ENCODE results near the gene RNGTT.
A peak's percentile ranks its signal among the peaks of the same experiment; 100 is the strongest.
"Not testable (repeated sequence)": the region's sequence is repeated elsewhere in the genome, so short reads cannot be mapped to it uniquely, and the experiment has no call there.

RNGTT gene

DNA sequence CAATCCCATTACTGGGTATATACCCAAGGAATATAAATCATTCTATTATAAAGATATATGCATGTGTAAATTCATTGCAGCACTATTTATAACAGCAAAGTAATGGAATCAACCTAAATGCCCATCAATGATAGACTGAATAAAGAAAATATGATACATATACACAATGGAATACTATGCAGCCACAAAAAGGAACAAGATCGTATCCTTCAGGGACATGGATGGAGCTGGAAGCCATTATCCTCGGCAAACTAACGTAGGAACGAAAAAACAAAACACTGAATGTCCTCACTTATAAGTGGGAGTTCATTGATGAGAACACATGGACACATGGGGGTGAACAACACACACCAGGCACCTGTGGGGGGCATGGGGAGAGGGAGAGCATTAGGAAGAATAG lies 156.7 kb downstream of the RNGTT start:
- no peak overlapping the region for H3K4me3 ChIP-seq (ENCODE audit: low read depth, low read length)
- no peak for DNase-seq (ENCODE audit: low read depth)
- TF ChIP-seq, protein P1, sequence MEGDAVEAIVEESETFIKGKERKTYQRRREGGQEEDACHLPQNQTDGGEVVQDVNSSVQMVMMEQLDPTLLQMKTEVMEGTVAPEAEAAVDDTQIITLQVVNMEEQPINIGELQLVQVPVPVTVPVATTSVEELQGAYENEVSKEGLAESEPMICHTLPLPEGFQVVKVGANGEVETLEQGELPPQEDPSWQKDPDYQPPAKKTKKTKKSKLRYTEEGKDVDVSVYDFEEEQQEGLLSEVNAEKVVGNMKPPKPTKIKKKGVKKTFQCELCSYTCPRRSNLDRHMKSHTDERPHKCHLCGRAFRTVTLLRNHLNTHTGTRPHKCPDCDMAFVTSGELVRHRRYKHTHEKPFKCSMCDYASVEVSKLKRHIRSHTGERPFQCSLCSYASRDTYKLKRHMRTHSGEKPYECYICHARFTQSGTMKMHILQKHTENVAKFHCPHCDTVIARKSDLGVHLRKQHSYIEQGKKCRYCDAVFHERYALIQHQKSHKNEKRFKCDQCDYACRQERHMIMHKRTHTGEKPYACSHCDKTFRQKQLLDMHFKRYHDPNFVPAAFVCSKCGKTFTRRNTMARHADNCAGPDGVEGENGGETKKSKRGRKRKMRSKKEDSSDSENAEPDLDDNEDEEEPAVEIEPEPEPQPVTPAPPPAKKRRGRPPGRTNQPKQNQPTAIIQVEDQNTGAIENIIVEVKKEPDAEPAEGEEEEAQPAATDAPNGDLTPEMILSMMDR (IDR thresholded peaks at IDR 0.05; ENCODE audit: control insufficient read depth, extremely low read depth, insufficient read depth) = no peak

DNA sequence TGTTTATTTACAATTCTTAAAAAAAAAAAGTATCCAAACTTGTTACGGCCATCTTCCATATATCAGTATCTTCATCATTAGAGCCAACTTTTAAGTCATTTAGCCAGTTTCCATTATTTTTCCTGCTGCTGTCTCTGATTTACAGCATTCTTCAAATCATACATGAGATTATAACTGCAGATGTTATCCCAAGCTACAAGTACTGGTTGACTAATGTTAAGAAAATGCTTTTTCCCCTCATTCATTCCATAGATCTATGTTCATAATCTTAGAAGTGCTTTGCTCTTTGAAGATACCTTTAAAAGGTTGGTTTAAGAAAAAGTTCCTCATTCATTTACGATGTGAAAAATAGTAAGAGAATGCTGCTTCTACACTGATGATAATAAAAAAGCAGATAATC lies 158.7 kb downstream of the RNGTT start:
- DNase-seq (ENCODE audit: low read depth) = no peak
- H3K4me3 ChIP-seq (ENCODE audit: low read depth, low read length) = no peak overlapping the region
- TF ChIP-seq, protein P1 (IDR thresholded peaks at IDR 0.05; ENCODE audit: control insufficient read depth, extremely low read depth, insufficient read depth) = no peak

DNA sequence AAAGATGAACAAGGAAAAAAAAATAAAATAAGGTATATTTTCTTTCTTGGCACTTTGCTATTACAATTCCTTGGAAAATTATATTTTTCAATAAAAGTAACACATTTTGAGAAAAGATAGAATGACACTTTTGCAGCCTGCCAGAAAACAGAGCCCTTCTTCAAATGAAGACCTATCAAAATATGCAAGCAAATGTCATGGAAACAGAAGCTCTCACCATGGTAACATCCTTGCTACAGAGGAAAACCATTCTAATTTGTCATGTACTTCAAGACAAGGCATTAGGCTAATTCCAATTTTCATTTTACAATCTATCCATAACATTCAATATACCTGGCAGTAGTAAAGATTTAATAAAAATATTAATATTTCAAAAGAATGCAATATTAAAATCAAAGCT lies 177.9 kb downstream of the RNGTT start:
- no peak for DNase-seq (ENCODE audit: low read depth)
- TF ChIP-seq, protein P1 (IDR thresholded peaks at IDR 0.05; ENCODE audit: control insufficient read depth, extremely low read depth, insufficient read depth) = no peak
- H3K4me3 ChIP-seq (ENCODE audit: low read depth, low read length) = no peak overlapping the region

DNA sequence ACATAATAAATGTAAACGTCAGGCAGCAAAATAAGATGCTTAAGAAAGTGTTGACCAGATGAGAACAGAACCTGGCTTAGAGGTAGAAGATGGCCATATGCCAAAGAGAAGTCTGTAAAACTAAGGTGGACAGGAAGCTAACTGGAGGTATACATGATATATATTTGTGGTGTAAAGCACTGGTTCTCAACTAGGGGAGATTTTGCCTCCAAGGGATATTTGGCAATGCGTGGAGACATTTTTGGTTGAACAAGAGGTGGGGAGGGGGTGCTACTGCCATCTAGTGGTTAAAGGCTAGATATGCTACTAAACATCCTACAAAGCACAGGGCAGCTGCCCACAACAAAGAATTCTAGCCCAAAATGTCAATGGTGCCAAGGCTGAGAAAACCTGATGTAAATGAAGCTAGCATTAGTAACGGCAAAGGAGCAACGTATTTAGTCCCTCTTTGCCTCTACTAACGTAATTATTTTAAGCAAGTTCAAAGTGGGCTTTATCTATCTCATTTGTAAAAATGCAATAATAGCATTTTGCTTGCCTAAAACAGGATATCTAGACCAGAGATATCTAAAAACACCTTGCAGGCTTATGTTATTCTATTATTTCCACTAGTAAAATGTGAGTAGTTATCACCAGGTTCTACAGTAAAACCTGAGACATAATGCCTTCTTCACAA lies 182.6 kb downstream of the RNGTT start:
- no peak for DNase-seq (ENCODE audit: low read depth)
- TF ChIP-seq, protein P1 (IDR thresholded peaks at IDR 0.05; ENCODE audit: control insufficient read depth, extremely low read depth, insufficient read depth) = peak; percentile 49
- H3K4me3 ChIP-seq (ENCODE audit: low read depth, low read length) = no peak overlapping the region

DNA sequence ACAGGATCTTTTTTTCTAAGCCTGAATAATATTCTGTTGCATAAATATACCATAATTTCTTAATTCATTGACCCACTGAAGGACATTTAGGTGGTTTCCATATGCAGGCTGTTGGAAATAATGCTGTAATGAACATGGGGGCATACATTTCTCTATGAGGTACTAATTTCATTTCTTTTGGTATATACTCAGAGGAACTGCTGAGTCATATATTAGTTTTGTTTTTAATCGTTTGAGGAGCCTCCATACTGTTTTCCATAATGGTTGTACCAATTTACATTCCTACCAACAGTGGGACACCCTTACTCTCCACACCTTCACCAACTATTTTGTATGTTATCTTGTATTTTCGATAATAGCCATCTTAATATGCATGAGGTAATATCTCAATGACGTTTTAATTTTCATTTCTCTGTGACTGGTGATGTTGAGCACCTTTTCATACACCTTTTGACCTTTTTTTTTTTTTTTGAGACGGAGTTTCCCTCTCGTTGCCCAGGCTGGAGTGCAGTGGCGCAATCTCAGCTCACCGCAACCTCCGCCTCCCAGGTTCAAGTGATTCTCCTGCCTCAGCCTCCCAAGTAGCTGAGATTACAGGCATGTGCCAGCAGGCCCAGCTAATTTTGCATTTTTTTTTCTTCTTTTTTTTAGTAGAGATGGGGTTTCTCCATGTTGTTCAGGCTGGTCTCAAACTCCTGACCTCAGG lies 187.4 kb downstream of the RNGTT start:
- H3K4me3 ChIP-seq (ENCODE audit: low read depth, low read length) = no peak overlapping the region
- TF ChIP-seq, protein P1 (IDR thresholded peaks at IDR 0.05; ENCODE audit: control insufficient read depth, extremely low read depth, insufficient read depth) = no peak
- no peak for DNase-seq (ENCODE audit: low read depth)

DNA sequence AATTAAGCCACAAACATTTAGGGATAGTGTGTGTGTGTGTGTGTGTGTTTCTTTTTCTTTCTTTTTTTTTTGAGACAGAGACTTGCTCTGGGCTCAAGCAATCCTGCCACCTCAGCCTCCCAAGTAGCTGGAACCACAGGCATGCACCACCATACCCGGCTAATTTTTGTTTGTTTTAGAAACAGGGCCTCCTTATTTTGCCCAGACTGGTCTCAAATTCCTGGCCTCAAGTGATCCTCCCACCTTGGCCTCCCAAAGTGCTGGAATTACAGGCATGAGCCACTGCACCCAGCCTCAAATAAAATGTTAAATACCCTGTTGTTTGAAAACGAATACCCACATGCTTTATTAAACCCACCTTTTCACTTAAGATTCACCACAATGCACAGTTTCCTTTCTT lies 195.3 kb downstream of the RNGTT start:
- not testable (repeated sequence) for H3K4me3 ChIP-seq (ENCODE audit: low read depth, low read length); DNase-seq (ENCODE audit: low read depth)

DNA sequence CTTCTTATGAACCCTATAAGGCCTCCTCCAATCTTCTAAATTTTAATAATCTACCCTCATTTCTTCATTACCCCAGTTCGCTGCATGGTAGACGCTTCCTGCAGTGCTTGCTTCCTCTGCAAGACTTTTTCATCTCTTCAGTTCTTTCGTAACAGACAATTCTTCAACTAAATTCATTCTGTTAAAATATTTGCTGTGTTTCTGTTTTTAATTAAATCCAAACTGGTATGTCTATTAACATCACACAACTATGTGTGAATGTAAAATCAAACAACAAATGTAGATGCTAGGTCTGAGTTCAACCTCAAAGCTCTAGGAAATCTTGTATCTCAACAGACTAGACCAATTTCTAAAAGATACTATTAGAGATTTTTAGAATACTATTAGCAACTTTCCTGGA lies 199.3 kb downstream of the RNGTT start:
- no peak overlapping the region for H3K4me3 ChIP-seq (ENCODE audit: low read depth, low read length)
- TF ChIP-seq, protein P1 (IDR thresholded peaks at IDR 0.05; ENCODE audit: control insufficient read depth, extremely low read depth, insufficient read depth) = no peak
- no peak for DNase-seq (ENCODE audit: low read depth)

All from LNCaP clone FGC (cell line).